Small intestine (tissue), 7 donors: Measurements from ENCODE around the gene SRRM4. TPM values are rescaled to one million over a fixed set of nuclear protein-coding genes. Genes with fewer than 3 reads are reported as not detected.

ENCODE experiments used
- DNase-seq, 2 donors: peaks; one replicate each; pipeline versions ENCODE4 v3.0.0 to v3.0.0-alpha.2; 2013
- FAIRE-seq: peaks from 2 replicates; lab custom pipeline; 2012; peaks lifted over from hg19 to GRCh38; lab: Jason Lieb, UNC
- H3K27ac ChIP-seq, 3 donors: one replicate each; pipeline ENCODE4 v1.5.1; 2013; ENCODE audit warnings: low read length in 2 of 3, mild to moderate bottlenecking in 2 of 3, control low read depth in 1 of 3, inconsistent platforms in 1 of 3, low read depth in 1 of 3, moderate library complexity in 1 of 3
- H3K27me3 ChIP-seq, 3 donors: one replicate each; pipeline ENCODE4 v1.6.1; 2013; ENCODE audit warnings: low read length in 3 of 3, inconsistent platforms in 1 of 3; ENCODE audit not compliant: control insufficient read depth in 3 of 3, insufficient read depth in 3 of 3
- H3K36me3 ChIP-seq, 3 donors: one replicate each; pipeline ENCODE4 v1.6.1; 2013; ENCODE audit warnings: low read length in 3 of 3, inconsistent platforms in 1 of 3, low read depth in 1 of 3, mild to moderate bottlenecking in 1 of 3, moderate library complexity in 1 of 3; ENCODE audit not compliant: control insufficient read depth in 3 of 3, insufficient read depth in 2 of 3
- H3K4me1 ChIP-seq, 3 donors: one replicate each; pipeline ENCODE4 v1.6.1; 2013; ENCODE audit warnings: low read length in 2 of 3, inconsistent platforms in 1 of 3, low read depth in 1 of 3, mild to moderate bottlenecking in 1 of 3, moderate library complexity in 1 of 3; ENCODE audit not compliant: control insufficient read depth in 3 of 3, insufficient read depth in 2 of 3
- H3K4me3 ChIP-seq, 3 donors: one replicate each; pipeline ENCODE4 v1.5.1; 2013; ENCODE audit warnings: low read length in 3 of 3, control low read depth in 1 of 3, inconsistent platforms in 1 of 3, low read depth in 1 of 3, mild to moderate bottlenecking in 1 of 3, moderate library complexity in 1 of 3
- H3K9me3 ChIP-seq, 2 donors: one replicate each; pipeline ENCODE4 v1.6.1; 2013; ENCODE audit warnings: low read depth in 1 of 2, low read length in 1 of 2; ENCODE audit not compliant: control insufficient read depth in 2 of 2, insufficient read depth in 1 of 2
- WGBS, 3 donors: extraction: QIAGEN DNeasy Blood & Tissue Kit; methylation state at CpG; one replicate each; pipeline ENCODE4 v1.1.7; 2013; 5-methylcytosine and 5-hydroxymethylcytosine counted together
- polyA plus RNA-seq, 4 donors: library from polyadenylated mRNA; stranded (reverse) in 3 of 4; unstranded in 1 of 4; fragments of 200-250 nt in 3 of 4; fragments of 120-200 nt in 1 of 4; gene quantifications; one replicate each; pipeline versions ENCODE4 v1.2.1 to v1.2.3, GENCODE V29; 2013
- donor health status: healthy with polysubstance abuse.
- donor health status: control.
- donor health status: control.
- donor health status: Bipolar disorder and iron deficiency.
- donor health status: healthy.

SRRM4 gene
- polyA plus RNA-seq, 4 donors, result 0.15 to 0.21 TPM; not detected in 2

GRCh38 chr12:119151445-119152026 is 170.2 kb downstream of the SRRM4 start:
- H3K4me3 ChIP-seq, result no peak overlapping the region
- WGBS, 3 donors, result 85 to 91% (median 88%) methylated on average over 1 of the region's 1 CpG

GRCh38 chr12:119153477-119154434 is 172.4 kb downstream of the SRRM4 start:
- WGBS, 3 donors, result 25 to 41% (median 38%) methylated on average over 46 to 49 of the region's 49 CpGs

More at GRCh38 chr12:119151445-119152026, 170.2 kb downstream of the SRRM4 start:
- Histone ChIP-seq H3K9me3 (peaks cover 0 to 2% of the 10 kb centered on the region in 2 donors), H3K27me3 (peaks cover 0 to 6% (median 3%) of the 10 kb centered on the region in 3 donors), H3K4me1 (no peaks in the 10 kb centered on the region), H3K36me3 (no peaks in the 10 kb centered on the region), H3K27ac (no peak overlapping the region)
- FAIRE-seq, result no peak
- no peak for DNase-seq

DNA sequence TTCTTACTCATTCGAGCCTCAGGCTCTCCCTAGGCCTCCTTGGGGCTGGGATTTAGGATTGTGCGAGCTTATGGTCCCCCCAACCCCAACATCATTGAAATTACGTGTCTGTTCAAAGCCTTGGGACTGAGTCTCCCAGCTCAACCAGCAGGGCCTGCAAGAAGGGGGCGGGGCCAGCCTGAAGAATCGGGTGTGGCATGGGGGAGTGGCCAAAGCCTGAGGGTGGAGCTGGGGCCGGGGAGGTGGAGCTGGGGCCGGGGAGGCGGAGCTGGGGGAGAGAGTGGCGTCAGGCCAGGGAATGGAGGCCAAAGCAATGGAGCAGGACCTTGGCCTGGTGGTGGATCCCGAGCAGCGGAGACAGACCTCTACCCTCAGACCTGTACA is 173.1 kb downstream of the SRRM4 start:
- no peaks in the 10 kb centered on the region for H3K36me3 ChIP-seq
- FAIRE-seq (no peak), DNase-seq (no peak)
- H3K27me3 ChIP-seq, result peaks cover 0 to 6% (median 3%) of the 10 kb centered on the region in 3 donors
- WGBS, 3 donors, result 54 to 57% (median 56%) methylated on average over 11 of the region's 11 CpGs
- no peak overlapping the region for H3K27ac ChIP-seq
- H3K4me1 ChIP-seq, result no peaks in the 10 kb centered on the region
- H3K9me3 ChIP-seq, result peaks cover 0 to 2% of the 10 kb centered on the region in 2 donors
- H3K4me3 ChIP-seq, result no peak overlapping the region

More at GRCh38 chr12:119153477-119154434, 172.4 kb downstream of the SRRM4 start:
- H3K27me3 ChIP-seq, result peaks cover 0 to 6% (median 3%) of the 10 kb centered on the region in 3 donors
- no peak overlapping the region for H3K27ac ChIP-seq
- no peaks in the 10 kb centered on the region for H3K4me1 ChIP-seq
- DNase-seq, result peak in 1 of 2 donors; percentile 6
- peaks cover 0 to 2% of the 10 kb centered on the region in 2 donors for H3K9me3 ChIP-seq
- H3K36me3 ChIP-seq, result no peaks in the 10 kb centered on the region
- FAIRE-seq, result no peak
- H3K4me3 ChIP-seq, result no peak overlapping the region

DNA sequence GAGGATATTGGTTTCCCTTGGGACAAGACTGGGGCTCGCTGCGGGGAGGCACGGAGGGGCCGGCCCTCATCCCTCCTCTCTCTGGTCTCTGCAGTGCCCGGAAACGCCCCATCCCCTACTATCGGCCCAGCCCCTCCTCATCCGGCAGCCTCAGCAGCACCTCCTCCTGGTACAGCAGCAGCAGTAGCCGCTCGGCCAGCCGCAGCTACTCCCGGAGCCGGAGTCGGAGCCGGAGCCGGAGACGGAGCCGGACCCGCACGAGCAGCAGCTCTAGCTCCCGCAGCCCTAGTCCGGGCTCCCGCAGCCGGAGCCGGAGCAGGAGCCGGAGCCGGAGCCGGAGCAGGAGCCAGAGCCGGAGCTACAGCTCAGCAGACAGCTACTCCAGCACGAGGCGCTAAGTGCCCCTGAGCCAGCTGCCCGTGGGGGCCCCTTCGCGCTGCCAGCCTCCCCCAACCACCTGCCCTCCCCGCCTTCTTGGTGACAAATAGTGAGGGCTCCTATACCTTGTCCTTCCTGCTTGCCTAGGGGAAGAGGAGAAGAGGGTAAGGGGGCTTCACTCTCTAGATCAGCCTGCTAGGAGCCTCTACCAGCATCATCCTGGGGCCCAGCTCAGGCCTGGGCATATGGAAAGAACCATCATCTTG is 175.2 kb downstream of the SRRM4 start:
- FAIRE-seq, result no peak

GRCh38 chr12:119157528-119157927 is 176.2 kb downstream of the SRRM4 start:
- Histone ChIP-seq H3K9me3 (no peaks in the 10 kb centered on the region), H3K36me3 (no peaks in the 10 kb centered on the region), H3K4me3 (no peak overlapping the region), H3K27me3 (peaks cover 0 to 6% (median 3%) of the 10 kb centered on the region in 3 donors), H3K27ac (no peak overlapping the region), H3K4me1 (no peaks in the 10 kb centered on the region)
- FAIRE-seq, result no peak
- no peak for DNase-seq
- 74 to 85% (median 81%) methylated on average over 6 of the region's 6 CpGs for WGBS, 3 donors

More for the DNA sequence above, 175.2 kb downstream of the SRRM4 start:
- Histone ChIP-seq H3K4me1 (no peaks in the 10 kb centered on the region), H3K4me3 (no peak overlapping the region), H3K9me3 (peaks cover 0 to under 1% of the 10 kb centered on the region in 2 donors), H3K36me3 (no peaks in the 10 kb centered on the region), H3K27ac (no peak overlapping the region), H3K27me3 (peaks cover 0 to 6% (median 3%) of the 10 kb centered on the region in 3 donors)
- WGBS, 3 donors, result 68 to 78% (median 77%) methylated on average over 22 to 35 of the region's 35 CpGs
- no peak for DNase-seq

DNA sequence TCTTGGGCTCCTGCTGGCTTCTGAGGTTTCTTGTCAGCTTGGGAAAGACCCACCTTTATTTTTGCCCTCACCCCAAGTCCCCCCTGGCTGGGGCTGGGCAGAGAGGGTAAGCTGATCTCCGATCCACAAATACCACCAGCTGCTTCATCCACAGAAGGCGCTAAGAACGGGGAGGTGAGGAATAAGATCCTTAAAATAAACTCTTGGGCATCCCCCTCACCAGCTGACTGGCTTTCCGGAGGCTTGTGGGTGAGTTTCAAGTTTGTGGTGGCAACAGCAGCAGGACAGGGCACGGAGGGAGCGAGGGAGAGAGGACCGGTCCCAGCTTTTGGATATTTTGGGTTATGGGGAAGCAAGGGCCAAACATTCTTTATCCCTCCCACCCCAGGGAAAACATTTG is 176.6 kb downstream of the SRRM4 start:
- Histone ChIP-seq H3K36me3 (no peaks in the 10 kb centered on the region), H3K27me3 (peaks cover 0 to 6% (median 3%) of the 10 kb centered on the region in 3 donors), H3K4me3 (no peak overlapping the region), H3K27ac (no peak overlapping the region), H3K9me3 (no peaks in the 10 kb centered on the region), H3K4me1 (no peaks in the 10 kb centered on the region)
- FAIRE-seq (no peak), DNase-seq (no peak)
- 82 to 87% (median 83%) methylated on average over 7 of the region's 7 CpGs for WGBS, 3 donors

- no peaks in the 10 kb centered on the region for H3K4me1 ChIP-seq
- peaks cover 0 to 6% (median 3%) of the 10 kb centered on the region in 3 donors for H3K27me3 ChIP-seq
- FAIRE-seq (no peak), DNase-seq (no peak)
- 52 to 68% (median 62%) methylated on average over 7 of the region's 7 CpGs for WGBS, 3 donors
- no peak overlapping the region for H3K27ac ChIP-seq
- H3K4me3 ChIP-seq, result no peak overlapping the region
- no peaks in the 10 kb centered on the region for H3K36me3 ChIP-seq
- H3K9me3 ChIP-seq, result no peaks in the 10 kb centered on the region
Measured at GRCh38 chr12:119158402-119158801, 177.1 kb downstream of the SRRM4 start.

DNA sequence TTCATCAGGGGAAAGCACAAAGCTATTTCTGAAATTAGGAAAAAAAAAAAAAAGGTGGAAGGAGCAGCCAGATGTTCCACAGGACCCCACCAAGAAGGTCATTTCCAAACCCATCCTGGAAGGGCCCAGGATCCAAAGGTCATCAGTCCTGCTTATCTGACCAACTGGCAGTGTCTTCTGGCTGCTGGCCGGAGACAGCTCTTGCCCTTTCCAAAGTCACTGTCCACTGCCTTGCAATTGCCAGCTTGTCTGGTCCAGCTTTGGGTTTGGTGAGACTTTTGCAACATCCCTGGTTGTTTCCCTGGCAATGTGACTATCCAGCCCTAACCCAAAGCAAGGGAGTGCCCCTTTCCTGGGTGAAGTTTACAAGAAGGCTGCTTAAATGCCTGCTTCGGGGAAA is 178.5 kb downstream of the SRRM4 start:
- Histone ChIP-seq H3K36me3 (no peaks in the 10 kb centered on the region), H3K4me1 (no peaks in the 10 kb centered on the region), H3K9me3 (no peaks in the 10 kb centered on the region), H3K4me3 (no peak overlapping the region), H3K27me3 (no peaks in the 10 kb centered on the region), H3K27ac (no peak overlapping the region)
- FAIRE-seq (no peak), DNase-seq (no peak)
- WGBS, 3 donors, result 60 to 83% (median 83%) methylated on average over 2 of the region's 2 CpGs
